ENCODE data around the gene KNDC1. TPM values are rescaled to one million over a fixed set of nuclear protein-coding genes. Genes with fewer than 3 reads are reported as not detected.

The KNDC1 gene
- total and polyA plus RNA-seq, 2 donors (not counting 1 experiment from before 2014, with no cell fraction given): 0.17 to 0.45 TPM

GRCh38 chr10:133258066-133258817 is 98.2 kb downstream of the KNDC1 start:
- peak overlapping the region; percentile 73 for H3K4me3 Mint-ChIP-seq
- intact Hi-C loops (cut with micrococcal nuclease): loop anchor here (2.0 kb wide), 2 partner anchors 17 to 51 kb away; partner anchors contain the start of genes TUBGCP2 and ZNF511
- H4K20me1 ChIP-seq (ENCODE audit: control insufficient read depth, insufficient read depth, low read length, poor library complexity, severe bottlenecking): no peaks in the 10 kb centered on the region
- TF ChIP-seq CTCF (IDR thresholded peaks at IDR 0.05) (no peak), EZH2 (IDR thresholded peaks at IDR 0.05; ENCODE audit: borderline replicate concordance, insufficient read depth, low read depth, low read length, poor library complexity, severe bottlenecking) (no peak)
- H3K27me3 Mint-ChIP-seq: no peaks in the 10 kb centered on the region
- ChIA-PET POLR2A (interaction anchor here (0.5 to 3.5 kb wide), 3 partner anchors 17 to 318 kb away, joined by 3 to 12 read pairs (median 10); partner anchors contain the start of gene ADAM8), CTCF (interaction anchor here (0.9 to 8.9 kb wide), 15 partner anchors 13 to 115 kb away, joined by 3 to 80 read pairs (median 6); partner anchors contain the start of gene ADAM8)
- ATAC-seq (ENCODE audit: low read depth): peak; percentile 19
- H3K9me3 Mint-ChIP-seq (ENCODE audit: insufficient read depth): no peaks in the 10 kb centered on the region
- WGBS (ENCODE audit: insufficient coverage): 10% methylated on average over 21 of the region's 21 CpGs
- H3K4me1 Mint-ChIP-seq: peaks cover 51% of the 10 kb centered on the region
- H3K27me3 ChIP-seq (replicated peaks in 1 of 4; ENCODE audit: control extremely low read depth in 1 of 4, control insufficient read depth in 3 of 4, insufficient read depth in 4 of 4, low read length in 3 of 4): no peaks in the 10 kb centered on the region
- H3K4me2 ChIP-seq (replicated peaks; ENCODE audit: low read depth, low read length, poor library complexity, severe bottlenecking): peak overlapping the region; percentile 86
- no peaks in the 10 kb centered on the region for H3K9me3 ChIP-seq (ENCODE audit: control extremely low read depth in 1 of 3, control insufficient read depth in 2 of 3, insufficient read depth in 1 of 3, low read length in 2 of 3)
- H3K9ac ChIP-seq (ENCODE audit: low read length): peak overlapping the region; percentile 40
- DNase-seq: peak; percentile 70
- H3K79me2 ChIP-seq (ENCODE audit: control insufficient read depth, insufficient read depth, low read length): no peaks in the 10 kb centered on the region
- H3K4me1 ChIP-seq (ENCODE audit: control insufficient read depth in 2 of 2, insufficient read depth in 2 of 2, low read length in 2 of 2): peaks cover 48 to 58% of the 10 kb centered on the region in 2 donors
- H3K27ac Mint-ChIP-seq: peak overlapping the region; percentile 83
- H3K27ac ChIP-seq (ENCODE audit: low read length in 2 of 2): peak overlapping the region; percentile 34 to 60
- H2AFZ ChIP-seq (ENCODE audit: insufficient read depth, low read depth, low read length, poor library complexity, severe bottlenecking): peak overlapping the region; percentile 87
- peaks cover 0 to 8% of the 10 kb centered on the region in 2 experiments for H3K36me3 ChIP-seq (replicated peaks in 1 of 2; ENCODE audit: control extremely low read depth in 1 of 2, control insufficient read depth in 1 of 2, extremely low read depth in 1 of 2, insufficient read depth in 2 of 2, low read length in 1 of 2)
- peak overlapping the region in 2 of 5 experiments; percentile 24 to 35 for H3K4me3 ChIP-seq (ENCODE audit: control extremely low read depth in 1 of 5, extremely low read depth in 1 of 5, insufficient read depth in 1 of 5, low read depth in 2 of 5, low read length in 4 of 5)
